Lower leg skin (tissue), 3 donors: Measurements from ENCODE around the gene PSMB5.

ENCODE experiments used
- CTCF ChIP-seq, 3 donors: fragments of 450-650 bp; IDR thresholded peaks; one replicate each; pipeline ENCODE4 v1.5.1; 2016; ENCODE audit warnings: antibody characterized with exemption in 3 of 3, mild to moderate bottlenecking in 3 of 3, moderate library complexity in 2 of 3
- POLR2A ChIP-seq, 2 donors: fragments of 450-650 bp; IDR thresholded peaks; one replicate each; pipeline ENCODE4 v1.6.1; 2016 to 2017; ENCODE audit warnings: antibody characterized with exemption in 2 of 2, mild to moderate bottlenecking in 1 of 2, moderate library complexity in 1 of 2

- TF ChIP-seq CTCF (IDR thresholded peaks at IDR 0.05) = no peak
- TF ChIP-seq POLR2A (IDR thresholded peaks at IDR 0.05) = no peak
These were observed 7.0 kb upstream of the PSMB5 start for GRCh38 chr14:23041729-23042128.
